ENCODE data around the gene EIF2S1.
A peak's percentile ranks its signal among the peaks of the same experiment; 100 is the strongest.
"Not testable (repeated sequence)": the region's sequence is repeated elsewhere in the genome, so short reads cannot be mapped to it uniquely, and the experiment has no call there.

The EIF2S1 gene

DNA sequence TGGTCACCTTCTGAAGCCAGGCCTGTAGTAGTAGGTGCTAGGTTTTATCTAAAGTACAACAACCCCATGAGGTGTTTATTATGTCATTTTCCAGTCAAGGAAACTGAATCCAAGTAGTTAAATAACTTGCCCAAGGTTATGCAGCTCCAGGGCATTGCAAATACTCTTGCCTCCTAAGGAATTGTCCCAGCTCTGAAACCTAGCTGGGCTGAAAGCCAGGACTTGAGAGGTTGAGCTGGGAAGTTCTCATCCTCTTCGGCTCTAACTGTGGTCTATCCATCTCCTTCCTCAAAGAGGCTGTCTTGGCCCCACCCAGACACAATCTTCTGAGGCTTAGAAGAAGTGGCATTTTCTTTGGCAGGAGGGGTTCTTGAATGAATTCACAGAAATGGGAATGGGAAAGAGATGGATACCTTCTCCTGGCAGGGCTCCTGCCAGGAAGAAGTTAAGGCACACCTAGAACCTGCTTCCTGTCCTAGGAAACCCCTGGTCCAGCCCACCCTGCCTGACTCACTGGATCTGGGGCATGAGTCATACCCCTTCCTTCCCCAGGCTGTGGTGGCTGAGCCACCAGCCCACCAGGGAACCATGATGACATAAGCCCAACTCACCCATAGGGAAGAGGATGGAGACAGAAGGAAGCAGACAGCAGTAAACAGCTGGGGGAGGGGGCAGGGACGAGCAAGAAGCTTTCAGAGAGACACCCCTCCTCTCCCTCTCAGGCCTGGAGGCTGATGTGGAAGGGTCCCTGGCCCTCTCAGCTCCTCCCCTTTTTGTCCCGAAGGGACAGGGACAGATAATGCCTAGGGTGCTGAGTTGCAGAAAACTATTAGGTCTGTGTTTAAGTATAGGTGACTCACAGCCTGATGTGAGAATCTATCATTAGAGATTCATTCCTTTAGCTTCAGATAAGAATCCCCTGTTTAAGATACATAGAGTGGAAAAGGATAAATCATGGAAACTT, 54.0 kb downstream of the EIF2S1 start:
- DNase-seq = peak; percentile 44

DNA sequence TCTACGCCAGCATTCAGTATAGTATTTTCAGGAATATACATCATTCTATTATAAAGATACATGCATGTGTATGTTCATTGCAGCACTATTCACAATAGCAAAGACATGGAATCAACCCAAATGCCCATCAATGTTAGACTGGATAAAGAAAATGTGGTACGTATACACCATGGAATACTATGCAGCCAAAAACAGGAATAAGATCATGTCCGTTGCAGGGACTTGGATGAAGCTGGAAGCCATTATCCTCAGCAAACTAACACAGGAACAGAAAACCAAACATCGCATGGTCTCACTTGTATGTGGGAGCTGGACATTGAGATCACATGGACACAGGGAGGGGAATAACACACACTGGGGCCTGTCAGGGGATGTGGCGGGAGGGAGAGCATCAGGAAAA, 55.5 kb downstream of the EIF2S1 start:
- DNase-seq = not testable (repeated sequence)

DNA sequence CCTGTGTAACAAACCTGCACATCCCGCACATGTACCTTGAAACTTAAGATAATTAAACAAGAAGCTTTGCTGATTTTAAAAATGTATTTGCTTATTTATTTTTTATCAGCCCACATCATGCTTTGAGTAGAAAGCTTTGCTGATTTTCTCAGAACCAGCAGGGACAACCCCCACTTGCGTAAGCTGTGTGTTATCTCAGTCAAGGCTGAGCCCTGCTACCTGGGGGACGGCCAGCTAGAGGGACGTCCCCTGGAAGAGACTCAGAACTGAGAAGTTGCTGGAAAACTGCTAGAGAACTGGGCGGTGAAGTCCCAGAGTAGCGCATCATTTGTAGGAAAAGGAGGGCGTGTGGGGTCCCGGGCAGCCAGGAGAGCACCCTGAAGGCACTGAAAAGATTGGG, 56.0 kb downstream of the EIF2S1 start:
- no peak for DNase-seq

DNA sequence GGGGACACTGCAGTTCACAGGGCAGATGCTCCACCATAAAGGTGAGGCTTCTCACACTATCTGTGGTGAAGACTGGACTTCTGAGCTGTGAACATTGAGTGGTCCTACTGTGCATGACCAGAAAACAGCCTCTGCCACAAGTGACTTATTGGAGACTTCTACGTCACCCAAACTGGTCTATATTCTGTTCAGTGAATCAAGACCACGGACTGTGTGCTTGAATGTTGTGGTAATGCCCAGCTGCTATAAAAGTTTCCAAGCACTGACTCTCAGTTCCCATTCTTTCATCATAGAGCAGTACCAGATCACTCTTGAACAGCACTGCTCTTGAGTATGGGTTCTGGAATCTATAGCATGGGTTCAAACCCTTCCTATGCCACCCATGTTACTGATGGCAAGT, 56.7 kb downstream of the EIF2S1 start:
- DNase-seq = no peak

DNA sequence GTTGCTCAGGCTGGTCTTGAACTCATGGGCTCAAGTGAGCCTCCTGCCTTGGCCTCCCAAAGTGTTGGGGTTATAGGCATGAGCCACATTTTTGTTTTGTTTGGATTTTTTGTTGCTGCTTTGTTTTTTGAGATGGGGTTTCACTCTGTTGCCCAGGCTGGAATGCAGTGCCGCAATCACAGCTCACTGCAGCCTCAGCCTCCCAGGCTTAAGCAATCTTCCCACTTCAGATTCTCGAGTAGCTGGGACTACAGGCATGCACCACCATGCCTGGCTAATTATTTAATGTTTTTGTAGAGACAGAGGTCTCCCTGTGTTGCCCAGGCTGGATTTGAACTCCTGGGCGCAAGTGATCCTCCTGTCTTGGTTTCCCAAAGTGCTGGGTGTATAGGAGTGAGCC, 57.5 kb downstream of the EIF2S1 start:
- DNase-seq = no peak

DNA sequence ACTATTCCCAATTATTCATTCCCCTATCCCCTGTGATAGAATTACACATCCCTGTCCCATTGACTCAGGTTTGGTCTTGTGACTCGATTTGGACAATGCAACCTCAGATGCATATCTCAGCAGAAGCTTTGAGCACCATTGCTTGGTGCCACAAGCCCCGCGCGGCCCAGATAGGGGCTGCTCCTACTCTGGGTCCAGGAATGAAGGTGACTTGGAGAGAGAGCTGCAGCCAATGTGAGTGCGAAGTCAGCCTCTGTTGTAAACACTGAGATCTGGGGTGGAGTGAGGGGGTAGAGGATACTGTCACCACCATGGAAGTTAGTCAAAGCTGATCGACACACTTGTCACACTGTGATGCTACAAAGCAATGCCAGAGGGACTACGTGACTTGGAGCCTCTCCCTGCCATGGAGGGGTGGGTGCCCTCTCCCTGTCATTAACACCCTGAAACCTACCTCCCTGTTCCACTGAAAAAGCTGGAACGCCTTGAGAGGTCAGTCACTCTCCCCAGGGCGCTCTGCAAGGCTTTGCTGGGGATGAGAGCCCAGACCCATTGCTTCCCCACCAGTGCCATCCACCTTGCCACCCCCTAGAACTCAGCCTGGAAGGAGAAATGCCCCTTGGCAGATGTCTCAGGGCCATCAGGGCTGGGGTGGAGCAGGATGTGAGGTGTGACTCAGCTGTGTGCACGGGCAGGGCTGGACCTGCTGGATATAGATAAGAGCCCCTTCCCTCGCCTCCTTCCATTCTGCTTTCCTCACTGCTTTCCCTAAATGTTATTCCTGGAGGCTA, 58.5 kb downstream of the EIF2S1 start:
- DNase-seq = no peak

DNA sequence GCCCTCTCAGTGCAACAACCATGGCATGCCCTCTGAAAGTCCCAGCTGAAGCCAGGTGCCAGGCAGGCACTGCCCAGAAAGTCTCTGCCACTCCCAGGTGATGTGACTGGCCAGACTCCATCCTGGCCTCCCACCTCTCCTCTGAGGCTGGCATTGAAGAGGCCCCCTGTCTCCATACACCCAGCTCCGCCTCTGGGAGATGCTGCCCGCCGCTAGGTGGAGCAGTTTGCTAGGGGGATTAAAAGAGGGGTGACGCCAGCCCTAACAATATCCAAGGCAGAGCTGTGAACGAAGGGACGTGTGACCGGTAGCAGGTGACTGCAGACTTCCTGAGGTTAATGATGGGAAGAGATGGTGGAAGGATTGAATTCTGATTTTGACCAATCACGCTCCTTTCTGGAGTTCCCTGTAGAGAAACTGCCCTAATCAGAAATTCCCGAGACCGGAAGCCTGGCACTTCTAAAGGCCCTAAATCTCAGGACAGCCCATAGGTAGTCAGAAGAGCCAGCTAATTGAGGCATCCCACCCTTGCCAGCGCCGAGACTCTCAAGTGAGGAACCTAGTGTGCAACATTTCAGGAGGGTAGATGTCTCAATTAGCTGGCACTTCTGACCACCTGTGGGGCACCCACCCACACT, 60.1 kb downstream of the EIF2S1 start:
- no peak for DNase-seq

DNA sequence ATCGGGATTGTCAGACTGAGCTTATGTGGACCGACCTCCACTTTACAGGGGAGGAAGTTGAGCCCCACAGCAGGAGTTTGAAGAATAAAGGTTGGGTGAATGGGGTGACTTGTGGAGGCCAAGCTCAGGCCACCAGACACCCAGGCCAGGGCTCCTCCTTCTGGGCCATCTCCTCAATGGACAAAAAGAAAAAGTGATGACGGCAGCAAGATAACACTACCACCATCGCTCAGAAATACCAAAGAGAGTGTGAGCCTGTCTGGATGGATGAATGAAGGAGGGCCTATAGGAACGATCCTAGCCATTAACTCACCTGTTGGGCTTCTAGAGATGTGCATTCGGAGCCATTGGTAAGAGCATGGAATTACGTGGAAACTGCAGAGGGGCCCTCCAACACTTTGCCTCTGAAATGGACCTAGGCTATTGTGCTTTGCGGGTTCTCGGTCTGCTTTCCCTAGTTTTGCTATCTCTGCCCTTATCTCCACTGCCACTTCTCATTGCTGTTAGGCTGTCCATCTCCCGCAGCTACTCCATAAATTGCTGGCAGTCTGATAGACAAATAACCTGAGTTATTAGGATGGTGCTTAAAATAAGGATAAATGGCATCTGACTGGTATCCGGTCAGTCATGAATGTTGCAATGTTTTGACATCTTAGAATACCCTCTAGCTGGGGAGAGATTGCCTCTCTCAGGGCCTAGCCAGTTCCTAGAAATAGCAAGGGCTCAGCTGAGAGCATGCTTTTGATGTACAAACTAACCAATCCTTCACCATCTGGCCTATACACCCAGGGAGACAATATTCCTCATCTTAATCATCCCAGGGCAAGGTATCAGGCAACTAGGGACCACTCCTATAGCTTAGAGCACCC, 61.5 kb downstream of the EIF2S1 start:
- no peak for DNase-seq

DNA sequence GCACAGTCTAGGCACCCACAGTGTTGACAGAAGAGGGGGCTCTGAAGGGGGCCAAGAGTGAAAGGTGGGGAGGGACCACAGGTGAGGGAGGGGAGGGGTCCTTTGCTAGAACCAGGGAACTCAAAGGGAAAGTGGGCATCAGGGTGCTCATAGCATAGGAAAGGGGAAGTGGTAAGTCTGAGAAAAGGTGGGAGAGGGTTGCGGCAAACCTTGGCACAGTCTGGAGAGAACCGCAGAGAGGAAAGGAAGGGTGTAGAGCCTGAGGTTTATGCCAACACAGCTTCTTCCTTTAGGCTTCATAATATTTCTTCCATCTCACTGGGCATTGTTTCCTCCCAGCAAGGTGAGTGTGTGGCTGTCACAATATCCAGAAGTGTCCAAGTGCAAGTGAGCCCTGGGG, 63.3 kb downstream of the EIF2S1 start:
- no peak for DNase-seq

DNA sequence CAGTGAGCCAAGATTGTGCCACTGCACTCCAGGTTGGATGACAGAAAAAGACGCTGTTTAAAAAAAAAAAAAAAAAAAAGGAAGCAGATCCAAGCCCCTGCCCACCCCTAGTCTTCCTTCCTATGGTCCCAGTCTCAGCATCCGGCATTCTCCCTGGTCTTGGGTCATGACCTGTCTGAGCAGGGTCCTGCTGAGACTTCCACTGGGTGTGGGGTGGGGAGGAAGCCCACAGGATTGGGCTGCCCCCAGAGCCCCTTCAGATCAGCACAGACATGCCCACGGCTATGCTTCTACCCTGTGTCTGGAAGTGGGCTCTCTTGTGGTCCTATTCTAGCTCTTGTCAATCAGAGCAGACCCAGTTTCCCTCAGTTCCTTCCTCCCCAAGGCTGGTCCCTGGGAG, 64.4 kb downstream of the EIF2S1 start:
- DNase-seq = no peak

DNA sequence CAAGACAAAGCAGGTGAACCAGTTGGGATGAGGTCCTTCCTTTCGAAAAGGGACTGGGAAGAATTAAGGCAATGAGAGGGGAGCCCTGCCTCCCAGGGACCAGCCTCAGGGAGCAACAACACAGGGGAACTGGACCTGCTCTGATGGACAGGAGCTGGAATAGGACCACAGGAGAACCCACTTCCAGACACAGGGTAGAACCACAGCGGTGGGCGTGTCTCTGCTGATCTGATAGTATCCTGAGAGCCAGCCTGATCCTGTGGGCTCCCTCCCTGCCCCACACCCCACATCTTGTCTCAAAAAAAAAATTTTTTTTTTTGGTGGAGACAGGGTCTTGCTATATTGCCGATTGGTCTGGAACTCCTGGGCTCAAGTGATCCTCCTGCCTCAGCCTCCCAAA, 65.5 kb downstream of the EIF2S1 start:
- DNase-seq = no peak

DNA sequence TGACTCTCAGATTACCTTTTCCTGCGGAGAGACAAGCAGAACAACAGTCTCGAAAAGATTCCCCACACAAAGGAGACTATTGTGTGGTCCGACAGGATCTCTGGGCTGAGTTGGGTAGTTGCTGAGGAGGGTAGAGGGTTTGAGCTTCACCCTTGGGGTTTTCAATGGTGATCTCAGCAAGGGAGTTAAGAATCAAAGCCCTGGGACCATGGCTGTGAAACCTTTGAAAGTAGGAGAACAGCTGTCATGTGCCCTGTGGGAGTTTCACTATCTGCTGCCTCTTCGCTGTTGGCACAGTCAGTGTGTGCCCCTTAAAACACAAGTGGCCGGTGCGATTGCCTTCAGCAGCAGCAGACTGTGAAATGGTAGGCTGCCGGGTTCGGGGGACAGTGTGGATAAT, 66.0 kb downstream of the EIF2S1 start:
- no peak for DNase-seq

DNA sequence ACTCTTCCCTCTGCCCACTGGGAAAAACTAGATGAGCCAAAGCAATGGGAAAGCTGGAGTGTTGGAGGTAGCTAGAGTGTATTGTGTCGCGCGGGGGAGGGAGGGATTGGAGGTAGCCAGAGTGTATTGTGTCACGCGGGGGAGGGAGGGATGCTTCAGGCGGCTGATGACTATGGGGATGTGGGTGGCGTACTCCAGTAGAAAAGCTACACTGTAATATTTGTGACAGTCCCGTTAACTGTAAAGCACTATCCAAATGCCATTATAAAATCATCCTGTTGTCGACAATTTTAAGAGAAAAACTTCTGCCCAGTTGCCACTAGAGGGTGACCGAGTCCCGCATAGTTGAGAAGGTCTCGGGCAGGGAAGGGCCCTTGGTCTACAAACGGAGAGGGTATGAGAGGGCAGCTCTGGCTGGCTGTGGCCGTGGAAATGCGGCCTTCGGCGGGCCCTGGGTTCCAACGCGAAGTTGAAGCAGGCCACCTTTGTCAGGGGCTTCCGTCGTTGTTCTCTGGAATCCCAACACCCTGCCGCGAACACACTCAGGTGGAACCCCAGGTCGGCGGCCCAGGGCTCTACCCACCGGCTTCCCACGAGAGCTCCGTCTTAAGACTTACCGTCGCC, 67.0 kb downstream of the EIF2S1 start:
- peak; percentile 76 for DNase-seq

DNA sequence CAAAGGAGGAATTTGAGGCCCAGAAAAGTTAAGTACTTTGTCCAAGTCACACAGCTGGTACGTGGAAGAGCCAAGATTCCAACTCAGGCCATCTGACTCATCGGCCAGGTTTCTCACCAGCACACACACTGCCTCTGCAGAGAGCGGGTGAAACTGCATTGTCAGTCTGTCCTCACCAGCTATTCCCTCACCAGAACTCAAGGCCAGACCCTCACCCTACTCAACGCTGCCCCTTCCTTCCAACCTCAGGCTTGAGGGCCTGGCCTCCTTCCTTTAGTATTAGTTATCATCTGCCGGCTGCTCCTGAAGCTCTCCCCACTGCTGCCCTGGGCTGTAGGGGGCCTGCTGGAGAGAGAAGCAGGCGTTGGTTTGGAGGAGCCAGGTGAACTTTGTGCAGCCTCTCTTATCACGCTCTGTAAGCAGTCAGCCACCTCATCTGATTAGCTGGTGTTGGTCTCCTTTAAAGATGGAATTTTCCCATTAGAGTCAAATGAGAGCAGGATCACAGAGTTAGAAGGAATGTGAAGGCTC, 68.4 kb downstream of the EIF2S1 start:
- DNase-seq = no peak

DNA sequence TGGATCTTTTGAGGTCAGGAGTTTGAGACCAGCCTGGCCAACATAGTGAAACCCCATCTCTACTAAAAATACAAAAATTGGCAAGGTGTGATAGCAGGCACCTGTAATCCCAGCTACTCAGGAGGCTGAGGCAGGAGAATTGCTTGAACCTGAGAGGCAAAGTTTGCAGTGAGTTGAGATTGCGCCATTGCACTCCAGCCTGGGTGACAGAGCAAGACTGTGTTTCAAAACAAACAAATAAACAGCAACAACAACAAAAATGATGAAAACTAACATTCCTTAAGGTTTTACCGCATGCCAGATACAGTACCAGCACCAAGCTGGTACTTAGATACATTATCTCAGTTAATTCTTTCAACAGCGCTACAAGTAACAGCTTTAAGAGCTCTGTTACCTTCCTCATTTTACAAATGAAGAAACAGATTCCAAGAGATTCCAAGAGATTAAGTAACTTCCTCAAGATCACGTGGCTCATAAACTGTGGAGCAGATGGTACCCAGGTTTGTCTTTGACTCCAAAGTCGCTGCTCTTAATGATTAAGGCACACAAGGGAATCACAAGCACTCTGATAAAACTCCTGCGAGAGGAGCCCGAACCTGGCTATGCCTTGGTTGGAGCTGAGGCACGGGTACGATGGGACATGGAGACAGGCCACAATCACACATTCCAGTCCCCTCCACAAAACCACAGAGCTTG, 69.5 kb downstream of the EIF2S1 start:
- no peak for DNase-seq

DNA sequence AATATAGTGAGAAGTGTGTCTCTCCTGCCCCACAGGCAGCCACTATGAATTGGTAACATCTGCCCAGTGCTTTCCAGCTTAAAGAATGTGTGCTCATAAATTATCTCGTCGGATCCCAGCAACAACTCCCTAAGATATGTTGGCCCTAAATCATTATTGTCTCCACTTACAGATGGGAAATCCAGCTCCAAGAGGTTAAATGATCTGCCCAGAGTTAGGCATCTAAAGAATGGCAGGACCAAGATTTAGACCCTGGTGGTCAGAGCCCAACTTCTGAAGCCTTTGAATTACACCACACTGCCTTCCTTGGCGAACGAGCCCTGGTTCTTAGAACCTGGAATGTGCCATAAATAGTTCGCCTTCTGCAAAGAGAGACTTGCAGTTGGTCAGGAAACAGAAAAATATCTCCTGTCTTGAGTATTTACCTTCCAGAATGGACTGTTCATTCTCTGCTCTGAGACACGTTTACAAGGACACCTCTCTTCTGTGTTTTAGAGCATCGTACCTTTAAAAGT, 72.0 kb downstream of the EIF2S1 start:
- DNase-seq = no peak

DNA sequence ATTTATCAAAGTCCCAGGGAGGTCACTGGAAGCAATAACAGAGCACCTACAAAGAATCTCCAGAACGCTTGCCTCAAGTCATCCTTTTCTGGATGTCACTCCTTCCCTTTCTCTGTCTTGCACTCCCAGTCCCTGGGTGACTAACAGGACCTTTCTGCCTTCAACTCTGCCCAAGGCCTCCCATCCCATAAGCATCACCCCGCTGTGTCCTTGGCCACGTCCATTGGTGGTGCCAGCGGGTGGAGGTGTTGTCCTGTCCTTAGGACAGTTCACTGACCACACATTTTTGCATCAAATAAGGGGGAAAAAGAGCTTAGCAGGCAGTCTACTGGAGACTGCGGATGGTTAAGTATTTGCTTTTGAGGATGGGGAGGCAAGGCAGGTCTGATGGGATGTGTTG, 75.5 kb downstream of the EIF2S1 start:
- no peak for DNase-seq

Measured in CD4-positive, alpha-beta T cell treated with Interleukin-15 for 1 hour (primary cell).